Keratinocyte (primary cell): ENCODE results near the gene CFC1. TPM values are rescaled to one million over a fixed set of nuclear protein-coding genes. Genes with fewer than 3 reads are reported as not detected.
"Not testable (repeated sequence)": the region's sequence is repeated elsewhere in the genome, so short reads cannot be mapped to it uniquely, and the experiment has no call there.

Source experiments
- DNase-seq: peaks from one replicate; pipeline ENCODE4 v3.0.0-alpha.2; 2011; ENCODE audit warnings: low read depth, missing footprints, low spot score
- FAIRE-seq: peaks from 2 replicates; lab custom pipeline; 2011; peaks lifted over from hg19 to GRCh38; lab: Jason Lieb, UNC
- H2AFZ ChIP-seq: 2 replicates; pipeline ENCODE4 v1.6.0; 2012; ENCODE audit warnings: low read length, control low read depth, inconsistent platforms; ENCODE audit not compliant: control insufficient read depth
- H3K27ac ChIP-seq: 2 replicates; pipeline ENCODE4 v1.5.1; 2011; ENCODE audit warnings: low read length; ENCODE audit not compliant: control insufficient read depth, insufficient read depth
- H3K27me3 ChIP-seq: 3 replicates; pipeline ENCODE4 v1.6.0; 2011; ENCODE audit warnings: low read length; ENCODE audit not compliant: control insufficient read depth, insufficient read depth; ENCODE audit errors: extremely low read depth
- H3K36me3 ChIP-seq, 2 experiments: 2 replicates in 1 of 2; 3 replicates in 1 of 2; pipeline ENCODE4 v1.5.1; 2011; ENCODE audit warnings: low read length in 2 of 2, mild to moderate bottlenecking in 1 of 2; ENCODE audit not compliant: control insufficient read depth in 2 of 2, insufficient read depth in 2 of 2; ENCODE audit errors: extremely low read depth in 1 of 2
- H3K4me1 ChIP-seq: 3 replicates; pipeline ENCODE4 v1.5.1; 2011; ENCODE audit warnings: low read length; ENCODE audit not compliant: control insufficient read depth, insufficient read depth; ENCODE audit errors: extremely low read depth
- H3K4me2 ChIP-seq: 3 replicates; pipeline ENCODE4 v1.6.0; 2011; ENCODE audit warnings: low read depth, low read length; ENCODE audit not compliant: control insufficient read depth, insufficient read depth; ENCODE audit errors: extremely low read depth
- H3K4me3 ChIP-seq, 3 experiments: fragments of 200-600 bp in 1 of 3; sonication (generic) in 1 of 3; 2 replicates in 2 of 3; 3 replicates in 1 of 3; pipeline ENCODE4 v1.5.1; 2011 to 2016; ENCODE audit warnings: low read length in 3 of 3, mild to moderate bottlenecking in 3 of 3, control low read depth in 2 of 3, inconsistent platforms in 1 of 3, low read depth in 1 of 3, mixed read lengths in 1 of 3, mixed run types in 1 of 3, moderate library complexity in 1 of 3; ENCODE audit not compliant: control insufficient read depth in 2 of 3, insufficient read depth in 2 of 3; ENCODE audit errors: extremely low read depth in 1 of 3
- H3K79me2 ChIP-seq: 2 replicates; pipeline ENCODE4 v1.6.0; 2012; ENCODE audit warnings: low read length; ENCODE audit not compliant: control insufficient read depth, insufficient read depth
- H3K9ac ChIP-seq: 3 replicates; pipeline ENCODE4 v1.6.0; 2011; ENCODE audit warnings: low read length; ENCODE audit not compliant: control insufficient read depth, insufficient read depth; ENCODE audit errors: extremely low read depth
- H3K9me1 ChIP-seq: 3 replicates; pipeline ENCODE4 v1.6.0; 2011; ENCODE audit warnings: low read length; ENCODE audit not compliant: control insufficient read depth, insufficient read depth; ENCODE audit errors: extremely low read depth
- H3K9me3 ChIP-seq: 2 replicates; pipeline ENCODE4 v1.5.1; 2012; ENCODE audit warnings: low read depth, low read length; ENCODE audit not compliant: control insufficient read depth
- H4K20me1 ChIP-seq: 3 replicates; pipeline ENCODE4 v1.6.0; 2011; ENCODE audit warnings: low read length; ENCODE audit not compliant: control insufficient read depth, insufficient read depth; ENCODE audit errors: extremely low read depth
- dilution Hi-C: fragments of 300-500 bp; cut with MboI; formaldehyde crosslinking; loops from one replicate; pipeline ENCODE4 v1.7.0; 2020; ENCODE audit warnings: low sequenced_read_pairs; ENCODE audit not compliant: extremely low pct_ligation_motif_present
- polyA plus RNA-seq, 5 experiments: library from polyadenylated mRNA; depleted of rRNA in 3 of 5; stranded (reverse) in 3 of 5; stranded (forward) in 1 of 5; unstranded in 1 of 5; fragments of >200 nt; gene quantifications; 1 replicate in 1 of 5; 2 replicates in 3 of 5; 3 replicates in 1 of 5; pipeline versions ENCODE4 v1.2.1 to v1.2.3, GENCODE V29; 2011 to 2012; ENCODE audit warnings: missing spikeins in 2 of 5, low read depth in 1 of 5, low replicate concordance in 1 of 5

The CFC1 gene
- polyA plus RNA-seq, 1 donor (not counting 4 experiments of a cell fraction or from before 2014, with no cell fraction given): not detected

GRCh38 chr2:130584726-130585125 lies 14.6 kb downstream of the CFC1 start:
- H3K9me1 ChIP-seq, H3K4me1 ChIP-seq, dilution Hi-C loops, H3K4me2 ChIP-seq, H3K36me3 ChIP-seq, H3K27me3 ChIP-seq, H3K9me3 ChIP-seq, FAIRE-seq, H2AFZ ChIP-seq, DNase-seq, H3K79me2 ChIP-seq, H4K20me1 ChIP-seq, H3K27ac ChIP-seq, H3K9ac ChIP-seq, H3K4me3 ChIP-seq: not testable (repeated sequence)

- H3K27me3 ChIP-seq, H3K27ac ChIP-seq, H2AFZ ChIP-seq, H3K4me3 ChIP-seq, H4K20me1 ChIP-seq, H3K79me2 ChIP-seq, H3K4me1 ChIP-seq, H3K9ac ChIP-seq, DNase-seq, H3K36me3 ChIP-seq, FAIRE-seq, H3K9me1 ChIP-seq, H3K9me3 ChIP-seq, dilution Hi-C loops, H3K4me2 ChIP-seq: not testable (repeated sequence)
These were observed 15.8 kb downstream of the CFC1 start for GRCh38 chr2:130583582-130583981.

- H3K4me1 ChIP-seq, H3K9me1 ChIP-seq, dilution Hi-C loops, H3K9ac ChIP-seq, H3K4me3 ChIP-seq, H3K27ac ChIP-seq, H3K4me2 ChIP-seq, DNase-seq, H4K20me1 ChIP-seq, H3K36me3 ChIP-seq, H3K9me3 ChIP-seq, FAIRE-seq, H2AFZ ChIP-seq, H3K79me2 ChIP-seq, H3K27me3 ChIP-seq: not testable (repeated sequence)
These were observed 16.4 kb downstream of the CFC1 start for GRCh38 chr2:130582970-130583369.

GRCh38 chr2:130581491-130581890 lies 17.9 kb downstream of the CFC1 start:
- H3K4me3 ChIP-seq, H3K9ac ChIP-seq, H3K36me3 ChIP-seq, H4K20me1 ChIP-seq, H3K79me2 ChIP-seq, H2AFZ ChIP-seq, H3K4me2 ChIP-seq, H3K27ac ChIP-seq, dilution Hi-C loops, H3K9me1 ChIP-seq, FAIRE-seq, H3K27me3 ChIP-seq, H3K4me1 ChIP-seq, H3K9me3 ChIP-seq, DNase-seq: not testable (repeated sequence)

GRCh38 chr2:130579121-130579520 lies 20.3 kb downstream of the CFC1 start:
- H3K27me3 ChIP-seq, H2AFZ ChIP-seq, H3K4me3 ChIP-seq, H3K4me2 ChIP-seq, DNase-seq, H3K79me2 ChIP-seq, H3K9me3 ChIP-seq, FAIRE-seq, H3K9me1 ChIP-seq, H3K36me3 ChIP-seq, H3K9ac ChIP-seq, H3K27ac ChIP-seq, dilution Hi-C loops, H4K20me1 ChIP-seq, H3K4me1 ChIP-seq: not testable (repeated sequence)
